ENCODE measurements around the gene JAML.

Gene JAML

GRCh38 chr11:118186346-118187107 lies 38.3 kb downstream of the JAML start:
- TF ChIP-seq POLR2AphosphoS5 (IDR thresholded peaks at IDR 0.05; ENCODE audit: low read depth, low read length) (no peak), SIN3A (IDR thresholded peaks at IDR 0.05; ENCODE audit: borderline replicate concordance, insufficient read depth, low read length) (no peak), REST (IDR thresholded peaks at IDR 0.05; ENCODE audit: insufficient read depth in 1 of 2, low read depth in 2 of 2, low read length in 2 of 2) (no peak), TAF1 (IDR thresholded peaks at IDR 0.05; ENCODE audit: borderline replicate concordance, insufficient read depth, low read length) (no peak), FOXP2 (optimal IDR thresholded peaks at IDR 0.05; ENCODE audit: borderline replicate concordance, extremely low read depth, extremely low read length, insufficient read depth) (no peak)

- TF ChIP-seq REST (IDR thresholded peaks at IDR 0.05; ENCODE audit: insufficient read depth in 1 of 2, low read depth in 2 of 2, low read length in 2 of 2) (no peak), SIN3A (IDR thresholded peaks at IDR 0.05; ENCODE audit: borderline replicate concordance, insufficient read depth, low read length) (no peak), TAF1 (IDR thresholded peaks at IDR 0.05; ENCODE audit: borderline replicate concordance, insufficient read depth, low read length) (no peak), FOXP2 (optimal IDR thresholded peaks at IDR 0.05; ENCODE audit: borderline replicate concordance, extremely low read depth, extremely low read length, insufficient read depth) (no peak), POLR2AphosphoS5 (IDR thresholded peaks at IDR 0.05; ENCODE audit: low read depth, low read length) (no peak)
These were observed 39.8 kb downstream of the JAML start for GRCh38 chr11:118184784-118185579.

GRCh38 chr11:118180300-118180703 lies 44.5 kb downstream of the JAML start:
- TF ChIP-seq POLR2AphosphoS5 (IDR thresholded peaks at IDR 0.05; ENCODE audit: low read depth, low read length) (no peak), SIN3A (IDR thresholded peaks at IDR 0.05; ENCODE audit: borderline replicate concordance, insufficient read depth, low read length) (no peak), TAF1 (IDR thresholded peaks at IDR 0.05; ENCODE audit: borderline replicate concordance, insufficient read depth, low read length) (no peak), FOXP2 (optimal IDR thresholded peaks at IDR 0.05; ENCODE audit: borderline replicate concordance, extremely low read depth, extremely low read length, insufficient read depth) (no peak), REST (IDR thresholded peaks at IDR 0.05; ENCODE audit: insufficient read depth in 1 of 2, low read depth in 2 of 2, low read length in 2 of 2) (no peak)

- TF ChIP-seq TAF1 (IDR thresholded peaks at IDR 0.05; ENCODE audit: borderline replicate concordance, insufficient read depth, low read length) (no peak), REST (IDR thresholded peaks at IDR 0.05; ENCODE audit: insufficient read depth in 1 of 2, low read depth in 2 of 2, low read length in 2 of 2) (no peak), POLR2AphosphoS5 (IDR thresholded peaks at IDR 0.05; ENCODE audit: low read depth, low read length) (no peak), FOXP2 (optimal IDR thresholded peaks at IDR 0.05; ENCODE audit: borderline replicate concordance, extremely low read depth, extremely low read length, insufficient read depth) (no peak)
These were observed 48.1 kb downstream of the JAML start for GRCh38 chr11:118176778-118177134.
